ENCODE measurements around the gene OR2T10. TPM values are rescaled to one million over a fixed set of nuclear protein-coding genes. Genes with fewer than 3 reads are reported as not detected.
A peak's percentile ranks its signal among the peaks of the same experiment; 100 is the strongest.
"Not testable (repeated sequence)": the region's sequence is repeated elsewhere in the genome, so short reads cannot be mapped to it uniquely, and the experiment has no call there.

OR2T10 gene, protein sequence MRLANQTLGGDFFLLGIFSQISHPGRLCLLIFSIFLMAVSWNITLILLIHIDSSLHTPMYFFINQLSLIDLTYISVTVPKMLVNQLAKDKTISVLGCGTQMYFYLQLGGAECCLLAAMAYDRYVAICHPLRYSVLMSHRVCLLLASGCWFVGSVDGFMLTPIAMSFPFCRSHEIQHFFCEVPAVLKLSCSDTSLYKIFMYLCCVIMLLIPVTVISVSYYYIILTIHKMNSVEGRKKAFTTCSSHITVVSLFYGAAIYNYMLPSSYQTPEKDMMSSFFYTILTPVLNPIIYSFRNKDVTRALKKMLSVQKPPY
- not detected for total RNA-seq

DNA sequence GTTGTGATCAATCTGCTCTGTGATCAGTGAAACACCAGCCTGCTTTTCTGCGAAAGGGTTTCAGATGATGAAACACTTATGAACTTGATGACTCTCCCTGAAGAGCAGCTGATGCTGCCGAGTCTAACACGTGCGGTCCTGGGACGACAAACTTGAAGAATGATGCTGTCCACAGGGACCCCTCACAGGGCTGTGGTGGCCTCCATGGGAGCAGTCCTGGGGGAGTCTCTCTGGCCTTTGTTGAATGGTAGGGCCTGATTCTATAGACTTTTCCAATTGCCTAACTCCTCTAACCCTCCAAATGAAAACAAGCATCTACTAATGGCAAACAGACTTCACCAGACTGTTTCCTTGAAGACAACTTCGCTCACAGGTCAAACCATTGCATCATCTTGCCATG lies at the start of gene OR2T10:
TSS of gene OR2T10 (minus strand) at position 112 of the 400 bp plus-strand sequence. CDS start 3,932 bp downstream, outside the sequence.
- DNase-seq (ENCODE audit: low spot score): no peak

DNA sequence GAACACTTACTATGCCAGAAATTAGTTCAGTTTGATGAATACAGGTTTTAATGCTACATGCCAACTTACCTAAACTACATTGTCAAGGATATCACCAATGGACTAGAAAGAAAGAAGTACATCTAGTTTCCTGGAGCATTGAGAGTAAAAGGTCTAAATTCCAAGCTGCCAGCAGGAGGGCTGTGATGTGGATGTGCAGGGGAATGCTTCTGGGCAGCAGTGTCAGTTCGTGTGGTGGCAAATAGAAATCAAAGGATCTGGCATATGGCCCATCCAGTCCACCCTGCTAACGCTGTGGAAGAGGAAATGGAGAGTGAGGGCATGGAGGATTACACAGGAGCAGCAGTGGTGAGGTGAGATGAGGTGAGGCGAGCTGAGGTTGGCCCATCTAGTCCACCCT lies 47.7 kb upstream of the OR2T10 start, which contains the start of gene OR2T35:
TSS of gene OR2T35 (minus strand) at position 101 of the 400 bp plus-strand sequence. CDS start 6,020 bp downstream, outside the sequence.
- DNase-seq (ENCODE audit: low spot score): not testable (repeated sequence)

DNA sequence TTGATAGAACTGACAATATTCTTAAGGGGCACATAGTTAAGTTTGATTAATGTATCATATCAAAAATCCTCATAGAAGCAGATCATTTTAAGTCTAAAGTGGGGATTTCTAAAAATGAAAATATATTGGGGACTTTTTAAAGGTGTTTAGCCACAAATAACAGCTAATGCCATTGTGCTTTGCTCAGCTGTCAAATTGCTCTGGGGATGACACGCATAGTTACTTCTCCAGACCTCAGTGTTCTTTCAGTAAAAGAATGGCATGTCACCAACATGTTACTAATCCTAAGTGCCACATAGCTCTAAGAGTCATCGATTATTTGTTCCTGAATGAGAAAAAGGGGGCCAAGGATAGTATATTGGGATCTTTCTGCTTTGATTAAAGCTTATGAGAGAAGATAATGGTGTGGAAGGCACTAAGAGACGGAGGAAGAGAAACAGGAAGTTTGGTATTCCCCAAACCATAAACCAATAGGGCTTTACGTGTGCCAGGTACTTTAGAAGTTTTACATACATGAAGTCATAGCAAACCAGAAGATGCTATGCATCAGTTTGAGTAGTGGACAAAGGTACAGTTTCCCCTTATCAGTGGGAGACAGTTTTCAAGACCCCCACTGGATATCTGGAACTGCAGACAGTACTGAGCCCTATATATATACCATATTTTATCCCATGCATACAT lies 45.6 kb upstream of the OR2T10 start:
- not testable (repeated sequence) for DNase-seq (ENCODE audit: low spot score)

DNA sequence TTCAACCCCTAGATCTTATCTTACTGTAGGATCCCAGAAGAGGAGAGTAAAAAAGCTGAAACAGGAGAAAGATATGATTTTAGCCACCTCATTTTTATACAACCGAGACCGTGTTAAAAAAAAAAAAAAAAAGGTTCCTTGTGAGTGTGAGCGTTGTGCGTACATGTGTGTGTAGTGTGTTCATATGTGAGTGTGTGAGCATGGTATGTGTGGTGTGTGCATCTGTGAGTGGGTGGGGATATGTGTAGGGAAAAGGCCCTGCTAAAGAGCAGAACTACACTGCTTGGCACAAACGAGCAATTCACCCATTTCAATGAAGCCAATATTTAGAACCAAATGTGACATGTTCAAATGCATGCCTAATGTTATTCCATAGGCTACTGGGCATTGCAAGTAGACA lies 44.1 kb upstream of the OR2T10 start:
- not testable (repeated sequence) for DNase-seq (ENCODE audit: low spot score)

DNA sequence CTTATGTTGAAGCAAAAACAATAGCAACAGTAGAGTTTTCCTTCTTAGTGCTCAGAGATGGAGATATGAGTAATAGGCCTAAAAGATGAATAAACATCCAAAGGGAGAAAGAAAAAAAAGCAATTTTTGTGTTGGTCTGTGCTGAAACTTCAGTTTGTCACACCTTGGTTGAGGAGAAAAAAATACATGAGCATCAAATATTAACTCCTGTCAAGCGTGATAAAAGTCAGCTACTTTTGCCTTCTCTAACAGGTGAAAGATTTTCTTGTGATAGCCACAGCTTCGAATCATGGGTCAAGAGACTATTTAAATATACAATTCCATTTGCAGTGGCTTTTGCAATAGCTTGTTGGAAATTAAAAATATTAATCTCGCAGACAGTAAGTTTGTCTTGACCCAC lies 43.4 kb upstream of the OR2T10 start:
- DNase-seq (ENCODE audit: low spot score): not testable (repeated sequence)

DNA sequence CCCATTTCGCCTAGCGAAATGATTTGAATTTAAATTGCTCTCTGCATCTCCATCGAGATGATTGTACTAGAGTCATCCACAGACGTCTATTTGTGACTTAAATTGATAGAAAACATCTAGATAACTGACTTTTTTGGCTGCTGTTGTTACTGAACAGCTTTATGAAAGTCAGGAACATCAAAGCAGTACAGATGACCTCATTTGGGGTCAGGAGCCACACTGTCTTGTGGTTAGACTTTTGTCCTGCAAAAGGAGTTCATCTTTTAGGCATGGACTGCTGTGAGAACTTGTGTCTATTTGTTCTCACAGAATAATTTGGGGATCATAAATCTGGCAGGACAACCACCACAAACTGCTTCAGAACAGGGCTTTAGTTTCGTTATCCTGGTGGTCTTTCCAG lies 42.2 kb upstream of the OR2T10 start:
- DNase-seq (ENCODE audit: low spot score): not testable (repeated sequence)

DNA sequence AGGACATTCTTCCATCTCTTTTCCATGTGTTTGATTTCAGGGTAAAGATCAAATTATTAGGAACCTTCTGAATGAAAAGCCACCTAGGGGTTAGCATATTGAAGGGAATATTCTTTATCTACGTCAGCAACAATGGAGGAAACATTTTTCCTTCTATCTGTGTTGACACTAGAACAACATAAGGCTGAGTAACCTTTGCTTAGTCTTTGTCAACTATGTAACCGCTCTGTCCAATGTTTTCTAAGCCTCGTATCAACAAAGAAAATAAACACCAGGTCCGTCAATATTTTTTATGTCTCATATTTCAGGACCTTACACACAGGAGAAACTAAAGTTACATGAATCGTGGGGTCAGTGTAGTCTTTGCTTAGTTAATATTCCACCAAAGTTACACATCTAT lies 39.1 kb upstream of the OR2T10 start:
- not testable (repeated sequence) for DNase-seq (ENCODE audit: low spot score)

DNA sequence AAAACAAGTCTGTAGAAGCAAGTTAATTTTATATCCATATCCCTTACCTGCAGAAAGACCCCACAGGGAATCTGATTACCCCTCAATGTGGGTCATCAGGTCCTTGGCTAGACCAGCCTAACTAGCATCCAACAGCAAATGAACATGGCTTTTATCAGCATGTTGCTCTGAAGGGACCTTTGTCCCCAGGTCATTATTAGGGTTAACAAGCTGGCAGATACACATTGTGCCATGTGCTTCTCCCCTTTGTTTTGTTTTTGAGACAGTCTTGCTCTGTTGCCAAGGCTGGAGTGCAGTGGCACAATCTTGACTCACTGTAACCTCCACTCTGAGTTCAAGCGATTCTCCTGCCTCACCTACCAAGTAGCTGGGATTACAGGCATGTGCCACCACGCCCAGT lies 37.5 kb upstream of the OR2T10 start, which contains the start of gene OR2T11:
TSS of gene OR2T11 (minus strand) at position 101 of the 400 bp plus-strand sequence. CDS start 7,963 bp downstream, outside the sequence.
- DNase-seq (ENCODE audit: low spot score): not testable (repeated sequence)

DNA sequence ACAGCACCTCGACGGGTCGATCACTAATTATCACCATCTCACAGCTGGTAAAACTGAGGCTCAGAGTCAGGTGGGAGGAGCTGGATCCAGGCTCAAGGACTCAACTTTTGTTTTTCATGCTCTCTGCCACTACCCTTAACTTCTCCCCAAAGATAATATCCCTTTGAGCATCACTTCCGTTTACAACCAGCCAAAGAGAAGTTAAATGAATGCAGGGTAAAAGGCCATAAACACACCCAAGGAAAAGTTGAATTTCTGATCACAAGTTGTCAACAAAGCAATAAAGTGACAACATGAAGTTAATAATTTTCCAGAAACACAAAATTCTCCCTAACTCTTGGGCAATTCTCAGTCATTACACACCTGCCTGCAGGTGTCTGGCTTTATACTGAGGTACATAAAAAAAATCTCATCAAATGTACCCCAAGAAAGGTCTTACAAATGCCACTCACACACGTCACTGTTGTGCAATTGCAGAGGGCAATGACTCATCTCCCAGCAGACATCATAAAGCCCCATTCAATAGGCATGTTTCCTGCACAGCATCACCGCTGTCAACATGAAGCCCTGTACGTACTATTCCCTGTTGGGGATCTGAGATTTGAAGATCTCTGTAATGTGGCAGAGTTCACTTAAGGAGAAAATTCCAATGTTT lies 34.0 kb upstream of the OR2T10 start:
- no peak for DNase-seq (ENCODE audit: low spot score)

DNA sequence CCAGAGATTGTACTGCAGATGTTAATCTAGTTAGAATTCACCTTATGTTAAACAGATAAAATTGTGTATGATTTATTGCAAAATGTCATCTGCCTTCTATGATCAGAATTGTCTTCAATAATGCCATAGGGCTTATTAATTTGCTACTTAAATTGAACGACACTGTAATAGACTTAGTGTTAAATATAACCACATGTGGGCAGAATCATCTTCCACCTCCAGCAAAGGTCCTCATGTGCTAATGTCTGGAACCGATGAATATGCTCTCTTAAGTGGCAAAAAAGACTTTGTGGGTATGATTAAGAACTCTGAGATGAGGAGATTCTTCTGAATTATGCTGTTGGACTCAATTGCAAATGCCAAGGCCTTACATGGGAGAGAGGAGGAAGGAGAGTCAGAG lies 33.1 kb upstream of the OR2T10 start:
- no peak for DNase-seq (ENCODE audit: low spot score)

DNA sequence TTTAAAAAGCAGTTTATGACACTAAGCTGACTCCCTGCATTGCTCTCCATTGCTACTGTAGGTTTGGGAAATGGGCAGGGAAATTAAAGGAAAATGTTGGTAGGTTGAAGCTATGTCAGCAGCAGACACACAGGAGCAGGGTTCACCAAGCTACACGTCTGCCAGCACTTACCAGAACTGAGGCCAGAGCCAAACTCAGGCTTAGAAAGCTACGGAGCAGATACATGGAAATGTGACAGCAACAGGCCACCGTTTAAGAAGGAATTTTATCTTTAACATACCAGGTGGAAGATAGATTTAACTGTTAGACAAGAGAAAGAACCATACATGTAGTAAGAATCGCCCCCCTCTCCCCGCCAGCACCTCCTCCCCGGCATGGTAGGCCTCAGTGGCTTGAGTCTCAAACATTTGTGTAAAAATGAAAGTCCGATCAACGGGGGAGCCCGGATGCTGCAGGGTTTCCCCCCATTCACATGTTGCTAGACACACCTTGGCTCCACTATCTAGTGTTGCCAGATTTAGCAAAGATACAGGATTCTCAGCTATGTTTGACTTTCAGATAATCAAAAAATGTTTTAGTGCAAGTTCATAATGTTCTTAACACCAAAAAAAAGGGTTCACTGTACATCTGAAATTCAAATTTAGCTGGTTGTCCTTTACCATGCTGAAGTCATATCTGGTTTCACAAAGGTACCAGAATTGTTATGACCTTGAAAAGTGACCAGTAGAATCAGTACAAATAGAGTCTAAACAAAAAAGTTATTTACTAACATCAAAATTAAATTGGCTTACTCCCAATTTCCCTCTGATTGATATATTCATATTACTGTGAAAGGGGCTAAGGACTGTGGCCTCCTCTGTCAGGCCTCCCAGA lies 30.7 kb upstream of the OR2T10 start:
- DNase-seq (ENCODE audit: low spot score): no peak

DNA sequence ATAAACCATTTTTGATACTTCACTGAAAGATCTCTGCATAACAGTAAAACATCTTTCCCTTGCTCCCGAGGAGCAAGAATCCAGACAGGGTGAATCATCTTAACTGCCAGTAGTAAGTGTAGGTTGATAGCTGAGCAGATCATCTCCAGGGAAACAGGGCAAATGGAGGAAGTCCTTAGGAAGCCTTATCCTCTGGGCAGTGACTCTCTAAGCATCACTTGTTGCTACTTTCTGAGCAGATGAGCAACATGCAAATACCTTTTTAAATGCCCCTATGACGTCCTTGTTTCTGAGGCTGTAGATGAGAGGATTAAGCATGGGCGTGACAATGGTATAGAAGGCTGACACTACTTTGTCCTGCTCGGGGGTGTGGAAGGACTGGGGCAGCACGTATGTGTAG lies 28.5 kb upstream of the OR2T10 start:
- DNase-seq (ENCODE audit: low spot score): no peak

DNA sequence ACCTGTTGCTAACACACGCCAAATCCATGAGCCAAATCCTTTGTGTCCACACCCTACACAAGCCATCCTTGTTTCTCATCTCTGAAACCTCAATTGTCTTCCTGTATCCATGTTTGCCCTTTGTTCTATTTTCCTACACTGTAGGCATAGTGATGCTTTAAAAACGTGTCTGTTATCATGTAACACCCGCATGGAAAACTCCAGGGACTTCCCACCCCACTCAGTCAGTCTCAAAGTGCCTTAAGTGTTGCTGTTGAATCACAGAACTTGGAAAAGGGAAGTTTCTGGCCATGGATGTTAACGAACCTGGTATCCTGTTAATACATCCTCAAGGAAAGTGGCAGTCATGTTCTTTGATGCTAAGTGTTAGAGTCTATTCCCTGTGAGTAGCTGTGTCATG lies 27.7 kb upstream of the OR2T10 start:
- no peak for DNase-seq (ENCODE audit: low spot score)

DNA sequence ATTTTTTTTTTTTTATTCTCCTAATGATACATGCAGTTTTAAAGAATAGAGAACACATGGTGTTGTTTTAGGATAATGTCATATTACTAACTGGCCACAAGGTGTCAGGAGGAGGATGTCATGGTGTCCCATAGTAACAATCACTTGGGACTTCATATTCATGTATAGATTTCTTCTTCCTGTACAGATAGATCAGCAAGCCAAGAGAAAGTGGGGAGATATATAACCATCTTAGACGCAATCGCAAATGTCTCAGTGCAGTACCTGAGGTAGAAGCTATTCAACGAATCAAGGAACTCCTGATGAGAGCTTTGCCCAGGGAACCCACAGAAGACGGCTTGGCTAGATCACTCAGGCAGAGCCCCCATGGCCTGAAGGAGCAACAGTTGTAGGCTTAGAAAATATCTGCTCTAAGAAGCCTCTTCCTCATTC lies 25.1 kb upstream of the OR2T10 start:
- no peak for DNase-seq (ENCODE audit: low spot score)

DNA sequence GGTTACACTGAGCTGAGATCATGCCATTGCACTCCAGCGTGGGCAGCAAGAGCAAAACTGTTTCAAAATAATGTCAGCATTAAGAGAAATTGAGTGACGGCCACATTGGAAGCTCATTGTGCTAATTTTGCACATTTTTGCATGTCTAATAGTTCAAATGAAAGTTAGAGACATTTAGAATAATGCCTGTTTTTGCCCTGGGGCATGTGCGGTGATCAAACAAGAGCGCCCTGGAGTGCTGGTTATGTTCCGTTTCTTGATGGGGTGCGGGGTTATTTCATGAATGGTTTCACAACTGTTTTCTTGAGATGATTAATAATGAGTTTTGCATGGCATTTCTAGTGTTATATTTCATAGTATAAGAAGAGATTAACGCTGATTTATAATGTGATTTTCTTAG lies 24.3 kb upstream of the OR2T10 start:
- no peak for DNase-seq (ENCODE audit: low spot score)

DNA sequence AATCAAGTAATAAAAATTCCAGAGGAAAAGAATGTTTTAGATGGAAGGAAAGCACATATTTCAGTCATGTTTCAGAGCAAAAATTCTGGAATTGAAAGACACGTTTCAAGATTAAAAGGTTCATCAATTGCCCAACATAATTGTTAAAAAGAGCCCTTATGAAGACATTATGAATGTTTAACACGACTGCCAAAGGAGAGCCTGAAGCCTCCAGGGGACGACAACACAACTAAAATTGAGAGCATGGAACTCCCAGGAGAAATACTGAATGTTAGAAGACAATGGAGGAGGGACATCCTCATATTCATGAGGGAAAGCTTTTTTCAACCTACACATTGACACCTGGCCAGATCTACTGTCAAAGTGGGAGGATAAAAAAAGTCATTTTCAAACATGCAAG lies 21.4 kb upstream of the OR2T10 start:
- DNase-seq (ENCODE audit: low spot score): peak; percentile 62

DNA sequence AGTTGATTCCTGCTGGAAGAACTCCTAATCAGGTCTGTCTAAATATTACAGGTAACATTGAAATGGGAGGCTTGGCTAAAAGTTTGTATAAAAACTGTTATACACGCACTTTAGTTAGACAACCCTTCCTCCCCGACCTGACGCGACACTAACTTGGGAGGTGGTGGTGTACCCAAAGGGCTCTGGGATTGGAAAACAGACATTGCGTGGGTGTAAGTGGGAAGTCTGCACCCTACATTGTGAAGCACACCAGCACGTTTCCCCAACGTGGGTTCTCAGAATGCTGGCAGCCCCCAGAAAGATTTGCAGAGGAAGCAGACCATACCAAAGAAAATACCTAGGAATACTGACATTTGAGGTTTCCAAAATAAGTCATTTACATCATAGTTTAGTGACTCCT lies 20.6 kb upstream of the OR2T10 start:
- no peak for DNase-seq (ENCODE audit: low spot score)

DNA sequence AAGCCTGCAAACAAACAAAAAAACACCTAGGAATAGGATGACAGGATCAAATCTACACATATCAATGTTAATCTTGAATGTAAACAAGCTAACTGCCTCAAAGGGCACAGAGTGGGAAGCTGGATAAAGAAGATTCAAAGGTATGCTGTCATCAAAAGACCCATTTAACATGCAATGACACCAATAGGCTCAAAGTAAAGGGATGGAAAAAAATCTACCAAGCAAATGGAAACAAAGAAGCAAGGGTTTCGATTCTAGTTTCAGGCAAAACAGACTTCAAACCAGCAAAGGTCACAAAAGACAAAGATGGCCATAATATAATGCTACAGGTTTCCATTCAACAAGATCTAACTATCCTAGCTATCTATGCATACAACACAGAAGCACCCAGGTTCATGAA lies 16.2 kb upstream of the OR2T10 start:
- DNase-seq (ENCODE audit: low spot score): no peak

DNA sequence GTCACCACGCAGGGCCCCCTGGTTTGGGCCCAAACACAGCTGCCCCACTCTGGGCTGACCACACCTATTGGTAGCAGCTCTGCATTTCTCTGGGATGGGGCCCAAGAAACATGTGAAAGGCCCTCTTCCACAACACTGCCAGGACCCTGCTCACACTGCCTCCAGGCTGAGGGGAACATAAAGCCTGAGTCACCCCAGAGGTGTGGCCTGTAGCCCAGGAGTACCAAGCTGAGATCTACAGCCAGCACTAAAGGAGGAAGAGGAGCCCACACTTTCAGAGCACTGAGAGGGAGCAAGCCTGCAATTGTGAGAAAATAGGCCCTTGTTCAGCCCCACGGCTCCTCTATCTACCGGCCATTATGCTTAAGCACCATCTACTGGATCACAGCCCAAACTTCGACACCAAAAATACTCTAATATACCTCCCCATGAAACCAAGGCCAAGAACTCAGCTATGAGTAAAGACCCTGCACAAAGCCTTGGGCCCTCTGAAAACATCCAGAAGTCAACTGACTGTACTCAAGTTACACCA lies 14.4 kb upstream of the OR2T10 start:
- DNase-seq (ENCODE audit: low spot score): no peak

DNA sequence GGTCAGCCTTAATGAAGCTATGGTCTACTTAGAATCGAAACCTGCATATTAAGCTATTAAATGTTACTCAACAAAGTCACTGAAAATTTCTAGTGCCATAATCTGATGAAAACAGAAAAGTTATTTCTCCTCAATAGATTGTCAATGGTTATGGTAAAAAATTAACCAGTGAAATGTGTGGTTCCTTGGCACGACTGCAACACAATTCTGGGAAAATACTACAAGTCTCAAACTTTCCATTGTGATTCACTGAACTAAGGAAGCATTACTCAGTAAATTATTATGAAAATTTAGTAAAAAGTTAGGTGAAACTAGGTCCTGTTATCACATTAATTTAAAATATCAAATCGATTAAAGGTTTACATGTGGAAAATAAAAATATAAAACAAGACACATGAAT lies 12.8 kb upstream of the OR2T10 start:
- no peak for DNase-seq (ENCODE audit: low spot score)

DNA sequence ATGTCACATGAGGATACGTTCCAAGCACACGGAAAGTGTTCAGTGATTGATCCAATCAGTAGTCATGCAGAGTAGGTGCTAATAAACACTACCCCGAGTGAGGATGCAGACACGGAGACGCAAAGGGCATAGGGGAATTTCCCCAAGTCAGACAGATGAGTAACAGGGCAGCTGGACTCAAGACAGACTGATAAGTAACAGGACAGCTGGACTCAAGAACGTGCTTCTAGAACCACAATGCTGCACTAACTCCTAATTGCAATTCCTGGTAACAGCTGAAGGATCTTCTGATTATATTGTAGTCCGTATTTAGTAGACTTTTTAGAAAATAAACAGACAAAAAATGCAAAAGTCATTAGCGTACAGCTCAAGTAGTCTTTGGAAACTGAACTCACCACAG lies 1.9 kb upstream of the OR2T10 start:
- DNase-seq (ENCODE audit: low spot score): no peak

Measured in mucosa of gallbladder (tissue), 1 donor.